Fibroblast of lung (primary cell): Measurements from ENCODE around the gene HS3ST1. TPM values are rescaled to one million over a fixed set of nuclear protein-coding genes. Genes with fewer than 3 reads are reported as not detected.
A peak's percentile ranks its signal among the peaks of the same experiment; 100 is the strongest.

Source experiments
- DNase-seq, 2 donors: peaks; one replicate each; pipeline versions ENCODE4 v3.0.0 to v3.0.0-alpha.2; 2010; ENCODE audit warnings: low read depth in 2 of 2
- H2AFZ ChIP-seq: 2 replicates; pipeline ENCODE4 v1.5.1; 2012; ENCODE audit warnings: low read length, control low read depth, inconsistent platforms
- H3K27ac ChIP-seq: 2 replicates; pipeline ENCODE4 v1.5.1; 2011; ENCODE audit warnings: low read length, control low read depth; ENCODE audit not compliant: insufficient read depth
- H3K27me3 ChIP-seq: 2 replicates; pipeline ENCODE4 v1.5.1; 2011; ENCODE audit warnings: mild to moderate bottlenecking, low read length; ENCODE audit not compliant: control insufficient read depth, insufficient read depth
- H3K36me3 ChIP-seq: 2 replicates; pipeline ENCODE4 v1.5.1; 2011; ENCODE audit warnings: low read length; ENCODE audit not compliant: control insufficient read depth, insufficient read depth
- H3K4me1 ChIP-seq: 2 replicates; pipeline ENCODE4 v1.5.1; 2011; ENCODE audit warnings: low read length; ENCODE audit not compliant: control insufficient read depth, insufficient read depth; ENCODE audit errors: extremely low read depth
- H3K4me2 ChIP-seq: 2 replicates; pipeline ENCODE4 v1.5.1; 2011; ENCODE audit warnings: low read length, control low read depth; ENCODE audit not compliant: insufficient read depth; ENCODE audit errors: extremely low read depth
- H3K4me3 ChIP-seq, 4 experiments: fragments of 200-600 bp in 1 of 4; sonication (generic) in 1 of 4; replicated peaks in 1 of 4; 2 replicates each; pipeline ENCODE4 v1.5.1; 2011 to 2016; ENCODE audit warnings: low read length in 4 of 4, low read depth in 3 of 4, mild to moderate bottlenecking in 3 of 4, control low read depth in 2 of 4, inconsistent platforms in 1 of 4, mixed read lengths in 1 of 4; ENCODE audit not compliant: insufficient read depth in 1 of 4; ENCODE audit errors: control extremely low read depth in 1 of 4
- H3K79me2 ChIP-seq: 2 replicates; pipeline ENCODE4 v1.5.1; 2012; ENCODE audit warnings: mild to moderate bottlenecking, low read length, inconsistent platforms; ENCODE audit not compliant: control insufficient read depth, insufficient read depth
- H3K9ac ChIP-seq: 2 replicates; pipeline ENCODE4 v1.5.1; 2011; ENCODE audit warnings: mild to moderate bottlenecking, low read length, control low read depth; ENCODE audit not compliant: insufficient read depth
- H3K9me3 ChIP-seq: 2 replicates; pipeline ENCODE4 v1.5.1; 2012; ENCODE audit warnings: low read depth, low read length; ENCODE audit not compliant: control insufficient read depth, insufficient read depth
- H4K20me1 ChIP-seq: 2 replicates; pipeline ENCODE4 v1.5.1; 2011; ENCODE audit warnings: low read length; ENCODE audit not compliant: control insufficient read depth, insufficient read depth; ENCODE audit errors: extremely low read depth
- EZH2 ChIP-seq: IDR thresholded peaks from 2 replicates; pipeline ENCODE4 v1.5.1; 2012; ENCODE audit warnings: low read length, control low read depth, mild to moderate bottlenecking; ENCODE audit errors: missing control alignments
- polyA plus RNA-seq, 2 donors: library from polyadenylated mRNA; depleted of rRNA in 1 of 2; stranded (reverse) in 1 of 2; unstranded in 1 of 2; fragments of >200 nt; gene quantifications; 2 replicates each; pipeline ENCODE4 v1.2.1, GENCODE V29; 2011 to 2012; ENCODE audit warnings: missing spikeins in 1 of 2
- total RNA-seq: library from RNA; depleted of rRNA; stranded (reverse); fragments of >200 nt; gene quantifications from 2 replicates; pipeline ENCODE4 v1.2.1, GENCODE V29; 2014
- TF ChIP-seq, protein P1 (sequence below), 2 donors: IDR thresholded peaks in 1 of 2; conservative IDR thresholded peaks in 1 of 2; 1 replicate in 1 of 2; 2 replicates in 1 of 2; pipeline ENCODE4 v1.5.1; 2011 to 2012; ENCODE audit warnings: low read length in 2 of 2, control low read depth in 1 of 2, inconsistent platforms in 1 of 2, low read depth in 1 of 2, mild to moderate bottlenecking in 1 of 2

Gene HS3ST1
- total and polyA plus RNA-seq, 2 donors (not counting 1 experiment from before 2014, with no cell fraction given): 0.01 TPM; not detected in 1

DNA sequence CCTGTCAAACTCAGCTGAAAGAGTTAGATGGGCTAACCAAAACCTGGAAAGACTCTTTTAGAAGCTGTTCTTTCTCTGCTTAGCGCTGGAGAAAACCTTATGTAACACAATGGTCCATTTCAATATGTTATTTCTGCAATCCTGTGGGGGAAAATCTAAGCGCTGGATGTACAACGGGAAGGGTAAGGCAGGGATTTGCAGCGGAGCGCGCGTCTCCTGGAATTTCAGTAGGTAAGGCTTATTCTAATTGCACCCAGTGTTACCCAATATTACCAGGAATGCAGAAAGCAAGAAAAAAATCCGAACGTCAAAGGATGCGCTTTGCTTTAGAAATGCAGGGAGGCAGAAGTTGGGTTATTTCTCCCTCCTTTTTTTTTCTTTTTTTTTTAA is 2.0 kb downstream of the HS3ST1 start:
- TF ChIP-seq EZH2: no peak
- no peak overlapping the region for H2AFZ ChIP-seq
- no peaks in the 10 kb centered on the region for H3K79me2 ChIP-seq
- no peaks in the 10 kb centered on the region for H4K20me1 ChIP-seq
- H3K9me3 ChIP-seq: no peaks in the 10 kb centered on the region
- H3K27me3 ChIP-seq: peaks cover 9% of the 10 kb centered on the region
- no peak overlapping the region for H3K4me3 ChIP-seq
- H3K27ac ChIP-seq: no peak overlapping the region
- H3K4me1 ChIP-seq: no peaks in the 10 kb centered on the region
- DNase-seq: peak; percentile 2 to 7
- H3K4me2 ChIP-seq: no peak overlapping the region
- no peaks in the 10 kb centered on the region for H3K36me3 ChIP-seq
- H3K9ac ChIP-seq: no peak overlapping the region

DNA sequence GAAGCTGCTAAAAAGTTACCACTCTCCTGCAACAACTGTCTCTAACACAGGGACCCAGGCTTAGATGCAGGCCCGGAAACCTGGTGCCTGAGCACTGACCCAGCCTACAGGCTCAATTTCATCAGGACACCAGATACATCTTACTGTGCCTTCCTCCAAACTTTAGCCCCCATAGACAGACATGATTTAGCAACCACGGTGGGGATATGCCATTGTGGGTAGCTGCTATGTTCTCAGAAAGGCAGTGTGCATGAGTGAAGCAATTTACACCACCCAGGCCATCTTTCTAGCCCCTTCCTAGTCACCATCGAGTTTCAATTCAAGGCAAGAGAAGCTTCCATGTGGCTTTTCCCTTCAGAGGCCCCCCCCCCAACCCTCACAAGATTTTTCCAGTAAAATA is 2.7 kb downstream of the HS3ST1 start:
- Histone ChIP-seq H3K79me2 (no peaks in the 10 kb centered on the region), H3K4me2 (no peak overlapping the region)

DNA sequence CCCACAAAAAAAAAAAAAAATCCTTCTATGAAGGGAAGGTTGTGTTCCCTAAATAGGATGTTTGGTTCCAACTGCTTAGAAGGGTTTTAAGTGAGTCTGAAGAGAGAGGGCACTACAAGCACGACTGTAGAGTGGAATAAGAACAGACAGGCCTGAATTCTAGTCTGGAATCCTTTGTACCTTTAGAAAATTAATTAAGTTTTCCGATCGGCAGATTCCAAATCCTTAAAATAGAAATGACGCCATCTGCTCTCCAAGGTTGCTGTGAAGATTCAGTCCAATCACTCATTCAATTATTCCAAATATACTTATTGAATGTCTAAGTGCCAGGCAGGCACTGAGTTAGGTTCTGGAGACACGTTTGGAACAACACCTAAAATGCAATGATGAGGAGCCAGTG is 3.8 kb downstream of the HS3ST1 start:
- H3K27ac ChIP-seq: no peak overlapping the region
- H4K20me1 ChIP-seq: no peaks in the 10 kb centered on the region
- DNase-seq: no peak
- H3K4me3 ChIP-seq: no peak overlapping the region
- H3K9ac ChIP-seq: no peak overlapping the region
- H3K36me3 ChIP-seq: no peaks in the 10 kb centered on the region
- no peak overlapping the region for H3K4me2 ChIP-seq
- TF ChIP-seq EZH2: no peak
- TF ChIP-seq, protein P1, sequence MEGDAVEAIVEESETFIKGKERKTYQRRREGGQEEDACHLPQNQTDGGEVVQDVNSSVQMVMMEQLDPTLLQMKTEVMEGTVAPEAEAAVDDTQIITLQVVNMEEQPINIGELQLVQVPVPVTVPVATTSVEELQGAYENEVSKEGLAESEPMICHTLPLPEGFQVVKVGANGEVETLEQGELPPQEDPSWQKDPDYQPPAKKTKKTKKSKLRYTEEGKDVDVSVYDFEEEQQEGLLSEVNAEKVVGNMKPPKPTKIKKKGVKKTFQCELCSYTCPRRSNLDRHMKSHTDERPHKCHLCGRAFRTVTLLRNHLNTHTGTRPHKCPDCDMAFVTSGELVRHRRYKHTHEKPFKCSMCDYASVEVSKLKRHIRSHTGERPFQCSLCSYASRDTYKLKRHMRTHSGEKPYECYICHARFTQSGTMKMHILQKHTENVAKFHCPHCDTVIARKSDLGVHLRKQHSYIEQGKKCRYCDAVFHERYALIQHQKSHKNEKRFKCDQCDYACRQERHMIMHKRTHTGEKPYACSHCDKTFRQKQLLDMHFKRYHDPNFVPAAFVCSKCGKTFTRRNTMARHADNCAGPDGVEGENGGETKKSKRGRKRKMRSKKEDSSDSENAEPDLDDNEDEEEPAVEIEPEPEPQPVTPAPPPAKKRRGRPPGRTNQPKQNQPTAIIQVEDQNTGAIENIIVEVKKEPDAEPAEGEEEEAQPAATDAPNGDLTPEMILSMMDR (conservative IDR thresholded peaks at IDR 0.05 in 1 of 2, IDR thresholded peaks at IDR 0.05 in 1 of 2; ENCODE audit: low read depth in 1 of 2, low read length in 2 of 2): no peak
- H3K4me1 ChIP-seq: no peaks in the 10 kb centered on the region
- no peaks in the 10 kb centered on the region for H3K9me3 ChIP-seq
- H2AFZ ChIP-seq: no peak overlapping the region
- H3K79me2 ChIP-seq: no peaks in the 10 kb centered on the region
- H3K27me3 ChIP-seq: peaks cover 9% of the 10 kb centered on the region

More for the DNA sequence above, 2.7 kb downstream of the HS3ST1 start:
- Histone ChIP-seq H3K27me3 (peaks cover 9% of the 10 kb centered on the region), H4K20me1 (no peaks in the 10 kb centered on the region), H3K27ac (no peak overlapping the region), H3K4me1 (no peaks in the 10 kb centered on the region), H3K9me3 (no peaks in the 10 kb centered on the region), H3K9ac (no peak overlapping the region), H3K36me3 (no peaks in the 10 kb centered on the region), H3K4me3 (no peak overlapping the region), H2AFZ (no peak overlapping the region)
- TF ChIP-seq EZH2: no peak
- TF ChIP-seq, protein P1 (conservative IDR thresholded peaks at IDR 0.05 in 1 of 2, IDR thresholded peaks at IDR 0.05 in 1 of 2; ENCODE audit: low read depth in 1 of 2, low read length in 2 of 2): no peak
- no peak for DNase-seq
